H9 (cell line): ENCODE results near the gene MAPK1IP1L. TPM values are rescaled to one million over a fixed set of nuclear protein-coding genes. Genes with fewer than 3 reads are reported as not detected.

Experiments used
- DNase-seq: peaks from one replicate; pipeline ENCODE4 v3.0.0-alpha.2; 2017
- H2AFZ ChIP-seq: one replicate; pipeline ENCODE4 v1.6.1; 2013; ENCODE audit warnings: mild to moderate bottlenecking, low read length, control low read depth, moderate library complexity
- H2AK5ac ChIP-seq: 2 replicates; pipeline ENCODE4 v1.6.1; 2013; ENCODE audit warnings: low read length, control low read depth, mixed read lengths; ENCODE audit not compliant: insufficient read length
- H2BK120ac ChIP-seq: one replicate; pipeline ENCODE4 v1.6.1; 2013; ENCODE audit warnings: low read depth, mild to moderate bottlenecking, low read length, control low read depth, inconsistent platforms; ENCODE audit not compliant: poor library complexity, severe bottlenecking
- H2BK12ac ChIP-seq: 2 replicates; pipeline ENCODE4 v1.6.1; 2013; ENCODE audit warnings: low read length, control low read depth, mixed read lengths, low read depth; ENCODE audit not compliant: insufficient read length
- H2BK15ac ChIP-seq: 2 replicates; pipeline ENCODE4 v1.6.1; 2013; ENCODE audit warnings: low read depth, low read length, control low read depth
- H2BK20ac ChIP-seq: one replicate; pipeline ENCODE4 v1.6.1; 2013; ENCODE audit warnings: low read depth, mild to moderate bottlenecking, low read length, control low read depth, inconsistent platforms; ENCODE audit not compliant: poor library complexity, severe bottlenecking
- H2BK5ac ChIP-seq: 2 replicates; pipeline ENCODE4 v1.6.1; 2013; ENCODE audit warnings: low read length, control low read depth, mixed read lengths; ENCODE audit not compliant: insufficient read length
- H3K14ac ChIP-seq: 2 replicates; pipeline ENCODE4 v1.6.1; 2013; ENCODE audit warnings: low read length, control low read depth; ENCODE audit not compliant: insufficient read depth
- H3K18ac ChIP-seq: 2 replicates; pipeline ENCODE4 v1.6.1; 2013; ENCODE audit warnings: low read depth, mild to moderate bottlenecking, mixed read lengths, low read length, control low read depth; ENCODE audit not compliant: insufficient read length
- H3K23ac ChIP-seq: 2 replicates; pipeline ENCODE4 v1.6.1; 2013; ENCODE audit warnings: low read length, control low read depth, mixed read lengths, low read depth; ENCODE audit not compliant: insufficient read length
- H3K23me2 ChIP-seq: 2 replicates; pipeline ENCODE4 v1.6.1; 2013; ENCODE audit warnings: low read depth, mild to moderate bottlenecking, mixed read lengths, low read length, control low read depth; ENCODE audit not compliant: insufficient read length, poor library complexity, severe bottlenecking
- H3K27ac ChIP-seq: 2 replicates; pipeline ENCODE4 v1.5.1; 2013; ENCODE audit warnings: low read length, control low read depth, mixed read lengths, low read depth; ENCODE audit not compliant: insufficient read length
- H3K27me3 ChIP-seq: 2 replicates; pipeline ENCODE4 v1.6.1; 2013; ENCODE audit warnings: low read length, control low read depth, inconsistent platforms; ENCODE audit not compliant: insufficient read depth
- H3K4ac ChIP-seq: 2 replicates; pipeline ENCODE4 v1.6.1; 2013; ENCODE audit warnings: low read depth, mild to moderate bottlenecking, control low read depth, inconsistent platforms, low read length, moderate library complexity
- H3K4me1 ChIP-seq: 2 replicates; pipeline ENCODE4 v1.6.1; 2013; ENCODE audit warnings: low read length, control low read depth, inconsistent platforms; ENCODE audit not compliant: insufficient read depth
- H3K4me2 ChIP-seq: 2 replicates; pipeline ENCODE4 v1.6.1; 2013; ENCODE audit warnings: low read length, control low read depth, mixed read lengths; ENCODE audit not compliant: insufficient read length, insufficient read depth
- H3K56ac ChIP-seq: 2 replicates; pipeline ENCODE4 v1.6.1; 2013; ENCODE audit warnings: low read depth, mild to moderate bottlenecking, mixed read lengths, low read length, control low read depth; ENCODE audit not compliant: insufficient read length
- H3K79me1 ChIP-seq: 2 replicates; pipeline ENCODE4 v1.6.1; 2013; ENCODE audit warnings: low read depth, mild to moderate bottlenecking, moderate library complexity, low read length, control low read depth, inconsistent platforms; ENCODE audit not compliant: insufficient read depth, poor library complexity, severe bottlenecking
- H3K79me2 ChIP-seq: 2 replicates; pipeline ENCODE4 v1.6.1; 2013; ENCODE audit warnings: low read length, control low read depth, inconsistent platforms; ENCODE audit not compliant: insufficient read depth
- H3K9ac ChIP-seq: 2 replicates; pipeline ENCODE4 v1.6.1; 2013; ENCODE audit warnings: low read length, control low read depth, mixed read lengths; ENCODE audit not compliant: insufficient read length; ENCODE audit errors: extremely low read depth
- H3K9me3 ChIP-seq: one replicate; pipeline ENCODE4 v1.6.1; 2013; ENCODE audit warnings: low read depth, low read length, inconsistent platforms; ENCODE audit not compliant: control insufficient read depth
- H3T11ph ChIP-seq: one replicate; pipeline ENCODE4 v1.6.1; 2013; ENCODE audit warnings: mild to moderate bottlenecking, low read length, control low read depth, inconsistent platforms
- H4K20me1 ChIP-seq: one replicate; pipeline ENCODE4 v1.6.1; 2013; ENCODE audit not compliant: control insufficient read depth, insufficient read length, insufficient read depth
- H4K5ac ChIP-seq: 2 replicates; pipeline ENCODE4 v1.6.1; 2013; ENCODE audit warnings: low read depth, mild to moderate bottlenecking, mixed read lengths, low read length, control low read depth; ENCODE audit not compliant: insufficient read length
- H4K8ac ChIP-seq: replicated peaks from 2 replicates; pipeline ENCODE4 v1.6.1; 2013; ENCODE audit warnings: low read length, control low read depth, mixed read lengths, low read depth; ENCODE audit not compliant: insufficient read length
- H4K91ac ChIP-seq: 2 replicates; pipeline ENCODE4 v1.6.1; 2013; ENCODE audit warnings: low read depth, mild to moderate bottlenecking, moderate library complexity, mixed read lengths, low read length, control low read depth; ENCODE audit not compliant: insufficient read length
- H3K27ac Mint-ChIP-seq, 3 experiments: 2 replicates in 2 of 3; 3 replicates in 1 of 3; pipeline ENCODE4 v1.8.0; 2020 to 2021; ENCODE audit warnings: mixed read lengths in 3 of 3, mild to moderate bottlenecking in 1 of 3, moderate library complexity in 1 of 3
- H3K27me3 Mint-ChIP-seq: 2 replicates; pipeline ENCODE4 v1.8.0; 2021; ENCODE audit warnings: low read depth, mild to moderate bottlenecking, moderate library complexity, mixed read lengths
- H3K36me3 Mint-ChIP-seq, 3 experiments: 2 replicates in 2 of 3; 3 replicates in 1 of 3; pipeline ENCODE4 v1.8.0; 2020 to 2021; ENCODE audit warnings: low read depth in 3 of 3, mixed read lengths in 3 of 3; ENCODE audit not compliant: insufficient read depth in 1 of 3
- H3K4me1 Mint-ChIP-seq, 2 experiments: 2 replicates each; pipeline ENCODE4 v1.8.0; 2020; ENCODE audit warnings: mixed read lengths in 2 of 2
- H3K4me3 Mint-ChIP-seq, 2 experiments: 2 replicates in 1 of 2; 3 replicates in 1 of 2; pipeline ENCODE4 v1.8.0; 2020 to 2021; ENCODE audit warnings: mild to moderate bottlenecking in 2 of 2, mixed read lengths in 2 of 2, moderate library complexity in 1 of 2
- H3K9me3 Mint-ChIP-seq, 2 experiments: 2 replicates in 1 of 2; 3 replicates in 1 of 2; pipeline ENCODE4 v1.8.0; 2020; ENCODE audit warnings: mild to moderate bottlenecking in 2 of 2, mixed read lengths in 2 of 2, moderate library complexity in 1 of 2
- WGBS: extraction: QIAGEN DNeasy Blood & Tissue Kit; methylation state at CpG from one replicate; pipeline ENCODE4 v1.1.7; 2013; ENCODE audit warnings: missing lambda C conversion rate, low lambda C conversion rate, mixed read lengths; ENCODE audit not compliant: insufficient read length; ENCODE audit errors: extremely low coverage; 5-methylcytosine and 5-hydroxymethylcytosine counted together
- total RNA-seq: library from RNA; stranded (reverse); gene quantifications from 2 replicates; pipeline ENCODE4 v1.2.1, GENCODE V29; 2021
- TF ChIP-seq, protein P1 (sequence below): fragments of 200-600 bp; sonication (generic); conservative IDR thresholded peaks from 3 replicates; pipeline ENCODE4 v1.8.0; 2021; ENCODE audit warnings: antibody characterized with exemption, mild to moderate bottlenecking

MAPK1IP1L gene
- total RNA-seq, 1 experiment from 2014 or later = 133 TPM

DNA sequence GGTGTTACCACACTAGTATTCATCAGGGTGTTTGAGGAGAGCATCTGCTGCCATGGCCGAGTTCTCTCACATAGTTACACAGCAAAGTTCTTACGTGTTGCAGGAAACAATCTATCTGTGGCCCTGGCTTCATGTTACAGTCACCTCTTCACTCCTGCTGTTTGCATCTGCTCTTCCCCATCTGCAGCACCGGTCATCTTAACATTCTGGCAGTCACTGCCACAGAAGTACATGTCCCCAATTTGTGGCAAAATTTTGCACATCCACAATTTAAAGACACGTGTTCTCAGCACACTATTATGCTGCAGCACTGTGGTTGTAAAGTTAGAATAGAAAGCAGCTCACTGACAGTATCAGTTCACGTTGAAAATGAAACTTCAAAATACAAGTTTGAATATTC lies 23.2 kb downstream of the MAPK1IP1L start:
- Histone ChIP-seq H3K79me1 (no peaks in the 10 kb centered on the region), H3K18ac (no peak overlapping the region), H3K14ac (no peak overlapping the region), H3K9ac (no peak overlapping the region), H3K27me3 (no peaks in the 10 kb centered on the region), H4K20me1 (no peaks in the 10 kb centered on the region), H2BK15ac (no peak overlapping the region), H4K91ac (no peak overlapping the region), H2BK20ac (no peak overlapping the region), H3K4ac (no peak overlapping the region), H3K23ac (no peak overlapping the region), H3K4me1 (no peaks in the 10 kb centered on the region; the same call in 1 of the 2 replicates), H2BK12ac (no peak overlapping the region), H2BK5ac (no peak overlapping the region), H3K23me2 (no peaks in the 10 kb centered on the region), H3K79me2 (no peaks in the 10 kb centered on the region), H2AK5ac (no peak overlapping the region), H3K9me3 (no peaks in the 10 kb centered on the region), H3K27ac (no peak overlapping the region), H2AFZ (no peak overlapping the region), H3T11ph (no peak overlapping the region), H4K8ac (no peak overlapping the region), H4K5ac (no peak overlapping the region), H3K4me2 (no peak overlapping the region), H2BK120ac (no peak overlapping the region), H3K56ac (no peak overlapping the region)
- no peaks in the 10 kb centered on the region for H3K27me3 Mint-ChIP-seq
- no peaks in the 10 kb centered on the region for H3K36me3 Mint-ChIP-seq
- WGBS = no CpG with 5 or more reads among the region's 5 CpGs
- H3K9me3 Mint-ChIP-seq = no peaks in the 10 kb centered on the region
- TF ChIP-seq, protein P1, sequence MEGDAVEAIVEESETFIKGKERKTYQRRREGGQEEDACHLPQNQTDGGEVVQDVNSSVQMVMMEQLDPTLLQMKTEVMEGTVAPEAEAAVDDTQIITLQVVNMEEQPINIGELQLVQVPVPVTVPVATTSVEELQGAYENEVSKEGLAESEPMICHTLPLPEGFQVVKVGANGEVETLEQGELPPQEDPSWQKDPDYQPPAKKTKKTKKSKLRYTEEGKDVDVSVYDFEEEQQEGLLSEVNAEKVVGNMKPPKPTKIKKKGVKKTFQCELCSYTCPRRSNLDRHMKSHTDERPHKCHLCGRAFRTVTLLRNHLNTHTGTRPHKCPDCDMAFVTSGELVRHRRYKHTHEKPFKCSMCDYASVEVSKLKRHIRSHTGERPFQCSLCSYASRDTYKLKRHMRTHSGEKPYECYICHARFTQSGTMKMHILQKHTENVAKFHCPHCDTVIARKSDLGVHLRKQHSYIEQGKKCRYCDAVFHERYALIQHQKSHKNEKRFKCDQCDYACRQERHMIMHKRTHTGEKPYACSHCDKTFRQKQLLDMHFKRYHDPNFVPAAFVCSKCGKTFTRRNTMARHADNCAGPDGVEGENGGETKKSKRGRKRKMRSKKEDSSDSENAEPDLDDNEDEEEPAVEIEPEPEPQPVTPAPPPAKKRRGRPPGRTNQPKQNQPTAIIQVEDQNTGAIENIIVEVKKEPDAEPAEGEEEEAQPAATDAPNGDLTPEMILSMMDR = no peak
- no peak overlapping the region for H3K4me3 Mint-ChIP-seq
- peaks cover 12 to 13% of the 10 kb centered on the region in 2 experiments for H3K4me1 Mint-ChIP-seq
- no peak overlapping the region; a peak in 1 of 7 replicates for H3K27ac Mint-ChIP-seq
- no peak for DNase-seq
